ELR (cell line): ENCODE results near the gene PRM2.
"Not testable (repeated sequence)": the region's sequence is repeated elsewhere in the genome, so short reads cannot be mapped to it uniquely, and the experiment has no call there.

Experiments used
- DNase-seq: peaks from one replicate; pipeline ENCODE4 v3.0.0-alpha.2; 2015; ENCODE audit warnings: low read depth

PRM2 gene

DNA sequence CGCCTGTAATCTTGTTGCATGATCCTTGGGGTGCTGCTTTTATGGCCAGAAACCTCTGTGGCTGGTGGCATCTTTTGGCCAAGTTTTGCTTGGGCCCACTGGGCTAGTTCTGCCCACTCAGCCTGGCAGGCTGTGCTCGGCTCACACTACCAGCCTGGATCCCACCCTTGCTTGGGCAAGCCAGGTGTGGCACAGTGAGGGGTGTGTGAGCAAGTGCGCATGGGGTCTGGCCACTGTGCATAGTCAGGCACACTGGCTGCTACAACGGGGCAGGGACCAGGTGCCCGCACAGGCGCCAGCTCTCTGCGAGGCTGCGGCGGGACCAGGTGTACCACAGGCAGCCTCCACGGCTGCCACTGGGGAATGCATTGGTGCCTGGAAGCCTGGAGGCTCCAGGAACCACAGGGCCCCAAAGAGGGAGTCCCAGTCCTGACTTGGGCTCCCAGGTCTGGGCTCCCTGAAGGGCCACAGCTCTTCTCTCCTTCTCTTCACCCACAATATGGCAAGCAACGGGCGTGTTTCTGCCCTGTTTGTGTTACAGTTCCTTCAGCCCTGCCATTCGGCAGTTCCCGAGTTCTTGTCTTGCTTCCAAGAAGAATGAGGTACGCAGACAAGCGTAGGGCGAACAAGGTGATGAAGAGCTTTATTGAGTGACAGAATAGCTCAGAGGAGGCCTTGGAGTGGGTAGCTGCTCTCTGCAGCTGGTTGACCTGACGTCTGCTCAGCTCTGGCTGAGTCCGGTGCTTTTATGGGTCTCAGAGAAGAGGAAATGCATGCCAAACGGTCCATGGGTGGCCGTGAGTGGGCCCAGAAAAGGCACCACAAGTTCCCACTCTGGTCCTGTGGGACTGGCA is 31.6 kb upstream of the PRM2 start:
- no peak for DNase-seq

DNA sequence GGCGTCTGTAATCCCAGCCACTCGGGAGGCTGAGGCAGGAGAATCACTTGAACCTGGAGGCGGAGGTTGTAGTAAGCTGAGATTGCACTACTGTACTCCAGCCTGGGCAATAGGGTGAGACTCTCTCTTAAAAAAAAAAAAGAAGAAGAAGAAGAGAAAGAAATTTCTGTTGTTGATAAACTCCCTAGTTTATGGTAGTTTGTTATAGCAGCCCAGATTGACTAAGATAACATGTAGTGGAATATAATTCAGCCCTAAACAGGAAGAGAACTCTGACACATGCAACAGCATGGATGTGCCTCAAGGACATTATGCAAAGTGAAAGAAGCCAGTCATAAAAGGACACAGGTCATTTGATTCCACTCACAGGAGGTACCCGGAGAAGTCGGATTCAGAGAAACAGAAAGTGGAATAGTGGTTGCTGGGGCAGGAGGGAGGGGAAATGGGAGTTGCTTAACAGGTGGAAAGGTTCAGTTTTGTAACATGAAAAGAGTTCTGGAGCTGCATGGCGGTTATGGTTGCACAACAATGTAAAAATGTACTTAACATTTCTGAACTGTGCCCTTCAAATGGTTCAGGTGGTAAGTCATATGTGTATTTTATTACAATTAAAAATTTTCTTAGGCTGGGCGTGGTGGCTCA is 30.8 kb upstream of the PRM2 start:
- DNase-seq, result no peak

DNA sequence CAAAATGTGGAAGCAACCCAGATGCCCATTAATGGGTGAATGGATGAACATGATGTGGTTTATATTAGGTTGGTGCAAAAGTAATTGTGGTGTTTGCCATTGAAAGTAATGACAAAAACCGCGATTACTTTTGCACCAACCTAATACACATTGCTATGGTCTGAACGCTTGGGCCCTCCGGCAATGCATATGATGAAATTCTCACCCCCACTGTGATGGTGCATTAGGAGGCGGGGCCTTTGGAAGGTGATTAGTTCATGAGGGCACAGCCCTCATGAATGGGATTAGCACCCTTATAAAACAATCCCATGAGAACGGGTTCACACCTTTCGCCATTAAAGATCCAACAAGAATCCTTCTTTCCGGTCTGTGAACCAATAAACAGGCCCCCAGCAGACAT is 30.1 kb upstream of the PRM2 start:
- no peak for DNase-seq

DNA sequence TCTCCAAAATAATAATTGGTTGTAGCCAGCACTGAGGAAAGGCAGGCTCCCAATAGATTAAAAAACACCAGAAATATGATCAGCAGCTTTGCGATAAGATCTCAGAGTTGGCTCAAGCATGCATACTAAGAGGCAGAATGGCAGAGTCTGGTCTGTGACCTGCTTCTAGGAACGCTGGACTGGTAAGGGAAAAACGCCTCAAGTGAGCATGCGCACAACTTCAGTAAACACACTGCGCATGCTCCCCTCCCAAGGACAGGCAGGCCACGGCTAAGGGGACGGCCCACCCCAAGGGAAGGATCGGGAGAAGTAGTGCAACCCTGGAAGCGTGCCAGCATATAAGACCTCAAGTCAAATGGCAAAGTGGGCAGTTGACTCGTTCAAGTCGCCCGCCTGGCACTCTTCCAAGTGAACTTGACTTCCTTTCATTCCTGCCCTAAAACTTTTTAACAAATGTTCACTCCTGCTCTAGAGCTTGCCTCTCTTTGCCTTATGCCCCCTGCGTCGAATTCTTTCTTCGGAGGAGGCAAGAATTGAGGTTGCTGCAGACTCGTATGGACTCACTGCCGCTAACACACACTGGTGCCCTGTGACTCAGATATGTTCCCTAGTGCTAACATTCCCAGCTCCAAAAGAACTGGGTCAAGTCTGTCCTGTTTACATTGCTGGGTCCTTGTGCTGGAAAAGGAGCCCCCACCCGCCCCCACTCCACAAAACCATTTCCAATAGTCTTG is 27.3 kb upstream of the PRM2 start:
- DNase-seq, result no peak

DNA sequence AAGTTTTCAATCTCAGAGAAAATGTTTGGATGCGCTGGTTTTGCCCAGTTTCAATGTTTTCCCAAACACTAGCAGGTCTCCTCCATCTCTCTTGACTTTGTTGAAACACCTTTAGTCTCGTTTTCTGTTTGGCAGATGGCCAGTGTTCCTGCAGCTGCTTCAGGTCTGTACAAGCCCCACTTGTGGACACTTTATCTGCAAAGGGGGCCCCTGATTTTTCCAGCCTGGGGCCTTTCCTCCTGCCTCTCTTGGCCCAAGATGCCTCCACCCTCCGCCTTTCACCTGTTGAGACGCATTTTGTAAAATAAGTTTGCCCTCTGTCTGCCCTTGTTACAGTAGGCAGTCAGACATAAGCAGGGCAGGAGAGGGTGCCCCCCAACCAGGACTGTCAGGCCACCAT is 26.7 kb upstream of the PRM2 start:
- no peak for DNase-seq

DNA sequence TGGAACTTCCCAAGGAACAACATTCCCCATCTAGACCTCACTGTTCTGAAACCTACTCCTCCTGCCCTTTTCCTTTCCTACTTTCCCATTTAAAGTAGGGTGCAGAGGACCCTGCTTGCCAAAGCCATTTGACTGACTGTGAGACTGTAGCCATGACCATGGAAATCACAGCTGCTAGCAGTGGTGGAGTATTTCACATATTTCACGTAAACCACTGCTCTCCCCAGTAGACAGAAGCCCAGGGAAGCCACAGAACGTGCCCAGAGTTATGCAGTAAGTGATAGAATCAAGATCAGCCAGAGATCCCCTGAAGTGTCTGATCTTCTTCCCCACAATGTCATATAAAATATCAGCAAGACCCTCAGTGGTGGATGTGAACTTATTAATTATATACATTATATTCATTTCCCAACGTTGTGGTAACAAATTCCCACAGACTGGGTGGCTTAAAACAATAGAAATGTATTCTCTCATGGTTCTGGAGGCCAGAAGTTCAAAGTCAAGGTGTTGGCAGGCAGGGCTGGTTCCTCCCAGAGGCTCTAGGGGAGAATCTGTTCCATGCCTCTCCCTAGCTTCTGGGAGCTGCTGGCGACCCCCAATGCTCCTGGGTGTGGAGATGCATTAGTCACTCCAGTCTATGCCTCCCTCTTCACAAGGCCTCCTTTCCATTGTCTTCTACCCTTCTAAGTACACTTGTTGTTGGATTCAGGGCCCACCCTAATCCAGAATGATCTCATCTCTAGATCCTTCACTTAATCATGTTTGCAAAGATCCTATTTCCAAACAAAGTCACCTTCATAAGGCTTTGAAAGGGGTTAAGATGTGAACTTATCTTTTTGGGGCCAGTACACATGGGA is 25.6 kb upstream of the PRM2 start:
- peak; percentile 8 for DNase-seq

DNA sequence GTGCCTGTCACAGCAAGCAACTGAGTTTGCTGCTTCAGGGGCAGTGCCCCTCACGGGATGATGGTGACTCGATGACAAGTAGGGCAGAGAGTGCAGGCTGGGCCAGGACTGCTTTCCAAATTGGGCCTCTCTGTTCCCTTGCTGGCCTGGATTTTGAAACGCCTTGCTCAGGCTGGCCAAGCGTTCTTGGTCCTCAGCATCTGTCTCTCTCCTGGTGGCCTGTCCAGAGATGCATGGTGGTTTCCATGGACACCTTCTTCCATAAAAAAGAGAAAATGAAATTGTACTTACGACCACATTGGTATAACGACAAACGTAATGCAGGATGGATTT is 24.2 kb upstream of the PRM2 start:
- DNase-seq, result no peak

DNA sequence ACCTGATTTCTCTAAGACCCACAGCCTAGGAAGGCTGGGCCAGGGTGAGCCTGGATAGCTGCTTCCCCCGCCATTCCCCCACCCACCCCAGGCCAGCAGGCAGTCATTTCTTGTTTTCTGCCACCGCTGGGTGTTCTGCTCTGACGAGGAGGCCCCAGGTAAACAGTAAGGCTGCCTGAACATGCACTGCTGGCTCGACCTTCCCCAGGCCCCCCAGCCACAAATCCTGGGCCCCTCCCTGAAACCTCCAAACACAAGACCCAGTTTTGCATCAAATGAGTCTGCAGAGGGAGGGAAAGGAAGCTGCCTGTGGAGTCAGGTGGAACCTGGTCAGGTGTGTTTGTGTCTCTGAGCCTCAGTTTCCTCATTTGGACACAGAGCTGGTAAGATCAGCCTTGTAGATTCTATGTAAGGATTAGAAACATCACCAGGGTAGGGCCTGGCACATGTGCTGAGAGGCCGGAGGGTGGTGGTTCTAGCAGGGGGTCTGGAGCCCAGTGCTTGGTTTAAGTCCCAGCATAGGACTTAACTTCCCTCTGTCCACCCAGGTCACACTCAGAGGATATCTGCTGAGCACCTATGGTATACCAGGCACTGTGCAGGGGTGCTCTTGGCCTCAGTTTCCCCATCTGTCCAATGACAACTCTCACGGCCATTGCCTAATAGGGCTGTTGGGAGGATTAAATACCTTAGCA is 23.7 kb upstream of the PRM2 start:
- DNase-seq, result no peak

DNA sequence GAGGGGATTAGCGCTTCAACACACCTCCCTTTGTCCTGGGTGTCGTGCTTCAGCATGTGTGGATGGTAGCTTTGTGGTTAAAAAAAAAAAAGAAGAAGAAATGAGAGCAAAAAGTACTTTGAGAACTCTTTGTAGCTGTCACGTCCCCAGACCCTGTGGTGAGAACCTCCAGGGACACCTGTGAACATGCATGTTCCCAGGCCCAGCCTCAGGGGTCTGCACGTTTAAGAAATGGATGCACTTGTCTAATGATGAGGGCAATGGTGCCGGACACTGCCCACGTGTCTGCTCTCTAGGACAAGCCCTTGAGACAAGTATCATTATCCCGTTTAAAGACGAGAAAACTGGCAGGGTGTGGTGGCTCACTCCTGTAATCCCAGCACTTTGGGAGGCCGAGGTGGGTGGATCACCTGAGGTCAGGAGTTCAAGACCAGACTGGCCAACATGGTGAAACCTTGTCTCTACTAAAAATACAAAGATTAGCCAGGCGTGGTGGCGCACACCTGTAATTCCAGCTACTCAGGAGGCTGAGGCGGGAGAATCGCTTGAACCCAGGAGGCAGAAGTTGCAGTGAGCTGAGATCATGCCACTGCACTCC is 22.8 kb upstream of the PRM2 start:
- DNase-seq, result not testable (repeated sequence)

DNA sequence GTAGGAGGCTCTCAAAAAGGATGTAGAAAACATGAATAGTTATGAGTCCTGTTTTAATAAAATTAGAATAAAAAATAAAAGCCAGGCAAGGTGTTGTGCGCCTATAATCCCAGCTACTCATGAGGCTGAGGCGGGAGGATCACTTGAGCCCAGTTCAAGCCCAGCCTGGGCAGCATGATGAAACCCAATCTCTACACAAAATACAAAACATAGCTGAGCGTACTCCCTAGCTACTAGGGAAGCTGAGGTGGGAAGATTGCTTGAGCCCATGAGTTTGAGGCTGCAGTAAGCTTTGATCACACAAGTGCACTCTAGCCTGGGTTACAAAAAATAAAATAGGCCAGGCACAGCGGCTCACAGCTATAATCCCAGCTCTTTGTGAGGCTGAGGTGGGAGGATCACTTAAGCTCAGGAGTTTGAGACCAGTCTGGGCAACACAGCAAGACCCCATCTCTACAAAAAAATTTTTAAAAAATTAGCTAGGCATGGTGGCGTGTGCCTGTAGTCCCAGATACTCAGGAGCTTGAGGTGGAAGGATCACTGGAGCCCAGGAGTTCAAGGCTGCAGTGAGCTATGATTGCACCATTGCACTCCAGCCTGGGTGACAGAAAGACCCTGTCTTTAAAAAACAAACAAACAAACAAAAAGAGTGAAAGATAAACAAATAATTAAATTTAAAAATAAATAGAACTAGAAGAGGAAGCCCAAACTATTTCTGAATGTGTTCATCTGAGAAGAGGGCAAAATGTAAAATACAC is 22.0 kb upstream of the PRM2 start:
- DNase-seq, result no peak

DNA sequence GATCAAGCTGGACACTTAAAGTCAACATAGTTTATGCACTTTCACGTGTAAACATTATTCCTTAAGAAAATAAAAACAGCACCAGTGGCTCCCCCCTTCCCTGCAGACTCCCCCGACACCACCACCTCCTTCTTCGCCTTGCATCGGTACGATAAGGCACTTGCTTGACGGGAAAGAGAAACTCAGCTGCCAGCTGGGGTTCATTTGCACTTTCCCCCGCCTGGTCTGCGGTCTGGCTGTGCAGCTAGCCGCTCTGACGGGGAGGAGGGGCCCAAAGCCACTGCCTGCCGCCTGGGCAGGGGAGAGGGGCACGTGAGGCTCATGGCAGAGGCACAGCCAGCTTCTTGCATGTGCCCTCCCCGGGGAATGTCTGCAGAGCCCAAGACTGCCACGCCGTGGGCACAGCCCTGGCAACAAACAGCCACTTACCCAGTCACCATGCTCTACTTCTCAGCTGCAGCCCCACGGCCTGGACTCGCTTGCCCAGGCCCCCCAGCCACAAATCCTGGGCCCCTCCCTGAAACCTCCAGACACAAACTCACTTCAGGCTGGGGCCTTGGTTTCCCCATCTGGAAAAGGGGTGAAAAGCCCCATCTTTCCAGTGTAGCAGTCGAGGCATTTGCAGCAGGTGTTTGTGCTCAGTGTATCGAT is 21.3 kb upstream of the PRM2 start:
- DNase-seq, result peak; percentile 28

DNA sequence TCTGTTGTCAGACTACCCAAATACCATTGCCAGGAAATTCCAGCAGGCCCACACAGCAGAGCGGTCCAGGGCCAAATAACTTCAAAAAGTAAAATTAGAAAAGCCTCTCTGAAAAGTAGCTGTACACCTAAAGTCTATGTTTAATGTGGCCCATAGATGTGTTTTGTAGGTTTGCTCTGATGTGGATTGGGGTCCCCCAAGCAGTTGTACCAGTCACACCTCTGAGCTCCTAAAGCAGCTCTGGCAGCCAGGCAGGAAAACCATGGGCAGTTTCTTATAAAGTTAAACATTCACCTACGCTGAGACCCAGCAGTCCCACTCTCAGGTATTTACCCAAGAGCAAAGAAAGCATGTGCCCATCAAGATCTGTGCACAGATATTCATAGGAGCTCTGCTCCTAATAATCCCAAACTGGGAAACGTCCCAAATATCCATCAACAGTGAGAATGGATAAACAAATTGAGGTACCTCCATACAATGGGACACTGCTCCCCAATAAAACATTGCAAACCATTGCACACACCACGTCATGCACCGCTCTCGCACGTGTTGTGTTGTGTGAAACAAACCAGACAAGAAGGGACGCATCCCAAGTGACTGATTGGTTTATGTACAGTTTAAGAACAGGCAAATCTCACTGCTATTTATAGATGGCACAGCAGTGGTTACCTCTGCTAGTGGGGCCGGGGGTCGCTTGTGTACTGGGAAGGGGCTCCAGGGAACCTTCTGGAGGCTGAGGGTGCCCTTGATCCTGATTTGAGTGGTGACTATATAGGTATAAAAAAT is 20.6 kb upstream of the PRM2 start:
- DNase-seq, result no peak

DNA sequence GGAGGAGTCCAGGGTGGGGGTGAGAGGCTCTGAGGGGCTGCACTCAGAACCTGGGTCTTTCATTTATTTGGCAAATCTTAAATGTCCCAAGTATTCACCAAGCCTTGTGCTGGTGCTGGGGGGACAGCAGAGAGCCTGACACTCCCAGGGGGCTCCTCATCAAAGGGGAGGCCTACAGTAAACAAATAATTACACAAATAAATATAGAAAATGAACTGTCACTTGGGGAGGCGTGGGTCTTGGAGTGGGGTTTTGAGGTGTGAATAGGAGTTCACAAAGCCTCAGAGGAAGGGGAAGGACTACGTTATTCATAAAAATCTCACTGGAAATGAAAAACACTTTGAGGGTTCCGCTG is 20.0 kb upstream of the PRM2 start:
- DNase-seq, result no peak

DNA sequence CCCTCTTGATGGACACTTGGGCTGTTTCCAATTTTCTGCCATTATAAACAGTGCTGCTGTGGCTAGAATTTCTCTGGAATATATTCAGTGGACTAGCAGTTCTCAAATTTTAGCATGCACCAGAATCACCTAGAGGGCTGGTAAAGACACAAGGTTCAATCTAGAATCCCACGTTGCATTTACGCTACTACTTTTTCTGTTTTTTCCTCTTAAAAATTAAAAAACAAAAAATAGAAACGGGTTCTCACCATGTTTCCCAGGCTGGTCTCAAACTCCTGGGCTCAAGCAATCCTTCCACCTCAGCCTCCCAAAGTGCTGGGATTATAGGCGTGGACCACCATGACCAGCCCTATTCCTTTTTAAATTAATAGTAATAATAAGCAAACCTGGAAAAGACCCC is 19.4 kb upstream of the PRM2 start:
- DNase-seq, result no peak

DNA sequence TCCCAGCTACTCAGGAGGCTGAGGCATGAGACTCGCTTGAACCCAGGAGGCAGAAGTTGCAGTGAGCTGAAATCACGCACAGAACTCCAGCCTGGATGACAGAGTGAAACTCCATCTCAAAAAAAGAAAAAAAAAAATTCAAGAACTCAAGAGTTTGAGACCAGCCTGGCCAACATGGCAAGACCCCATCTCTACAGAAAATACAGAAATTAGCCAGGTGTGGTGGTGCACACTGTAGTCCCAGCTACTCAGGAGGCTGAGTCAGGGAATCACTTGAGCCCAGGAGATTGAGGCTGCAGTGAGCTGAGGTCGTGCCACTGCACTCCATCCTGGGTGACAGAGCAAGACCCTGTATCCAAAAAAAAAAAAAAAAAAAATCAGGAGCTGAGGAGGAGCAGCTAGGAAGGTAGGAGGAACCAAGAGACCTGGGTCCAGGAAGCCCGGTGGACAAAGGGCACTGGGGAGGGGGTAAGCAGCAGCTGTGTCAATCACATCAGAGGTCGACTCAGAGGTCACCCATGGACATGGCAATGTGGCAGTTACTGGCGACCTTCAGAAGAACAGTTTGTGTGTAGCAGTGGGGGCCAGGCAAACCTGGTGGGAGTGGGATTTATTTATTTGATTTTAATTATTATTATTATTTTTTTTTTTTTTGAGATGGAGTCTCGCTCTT is 15.9 kb upstream of the PRM2 start:
- DNase-seq, result no peak

DNA sequence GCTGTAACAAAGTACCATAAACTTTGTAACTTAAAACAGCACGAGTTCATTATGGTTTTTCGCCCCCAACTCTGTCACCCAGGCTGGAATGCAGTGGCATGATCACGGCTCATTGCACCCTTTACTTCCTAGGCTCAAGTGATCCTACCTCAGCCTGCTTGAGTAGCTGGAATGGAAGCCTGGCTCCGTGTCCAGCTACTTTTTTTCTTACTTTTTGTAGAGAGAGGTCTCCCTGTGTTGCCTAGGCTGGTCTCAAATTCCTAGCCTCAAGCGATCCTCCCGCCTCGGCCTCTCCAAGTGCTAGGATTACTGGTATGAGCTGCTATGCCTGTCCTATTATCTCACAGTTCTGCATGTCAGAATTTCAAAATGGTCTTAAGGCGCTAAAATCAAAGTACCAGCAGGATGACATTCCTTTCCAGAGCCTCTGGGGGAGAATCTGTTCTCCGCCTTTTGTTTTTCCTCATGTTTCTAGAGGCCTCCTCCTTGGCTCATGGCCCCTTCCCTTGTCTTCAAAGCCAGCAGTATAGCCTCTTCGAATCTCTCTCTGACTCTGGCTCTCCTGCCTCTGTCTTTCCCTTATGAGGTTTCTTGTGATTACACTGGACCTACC is 14.9 kb upstream of the PRM2 start:
- DNase-seq, result no peak

DNA sequence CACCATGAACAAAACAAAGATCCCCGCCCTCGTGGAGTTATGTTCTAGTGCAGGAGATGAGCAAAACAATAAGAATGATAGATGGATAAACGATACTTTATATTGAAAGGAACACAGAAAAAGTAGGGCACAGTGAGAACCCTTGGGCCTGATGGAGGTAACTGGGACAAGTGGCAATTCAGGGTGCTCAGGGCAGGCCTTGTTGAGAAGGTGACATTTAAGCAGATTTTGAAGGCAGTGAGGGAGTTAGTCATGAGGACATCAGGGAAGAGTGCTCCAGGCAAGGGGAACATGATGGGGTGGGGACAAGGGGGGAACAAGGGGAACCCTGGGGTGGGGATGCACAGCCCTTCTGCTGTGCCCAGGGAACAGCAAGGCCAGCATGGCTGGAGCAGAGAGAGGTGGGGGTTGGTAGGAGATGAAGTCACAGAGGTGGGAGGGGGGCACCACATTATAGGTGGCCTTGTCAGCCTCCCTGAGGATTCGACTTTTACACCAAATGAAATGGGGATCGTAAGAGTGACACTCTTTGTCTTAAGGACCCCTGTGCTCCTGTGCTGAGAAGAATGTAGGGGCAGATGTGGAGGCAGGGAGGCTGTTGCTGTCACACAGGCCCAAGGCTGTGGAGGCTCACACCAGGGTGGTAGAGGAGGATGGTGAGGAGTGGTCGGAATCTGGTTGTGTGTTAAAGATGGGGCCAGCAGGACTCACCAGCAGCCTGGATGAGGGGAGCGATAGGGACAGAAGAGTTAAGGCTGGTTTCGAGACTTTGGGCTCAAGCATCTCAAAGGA is 14.0 kb upstream of the PRM2 start:
- no peak for DNase-seq
